GM12801 (cell line): ENCODE data around the gene SFTPD.

Source experiments
- CTCF ChIP-seq: IDR thresholded peaks from one replicate; pipeline ENCODE4 v1.5.1; 2011; ENCODE audit warnings: control low read depth; ENCODE audit not compliant: insufficient read length; ENCODE audit errors: extremely low read depth

The SFTPD gene

GRCh38 chr10:79941585-79942210, 7.2 kb downstream of the SFTPD start:
- TF ChIP-seq CTCF, result no peak

- no peak for TF ChIP-seq CTCF
These were observed 7.8 kb downstream of the SFTPD start for GRCh38 chr10:79941146-79941545.

- TF ChIP-seq CTCF, result no peak
These were observed 8.5 kb downstream of the SFTPD start for GRCh38 chr10:79940431-79940830.

GRCh38 chr10:79939969-79940368, 8.9 kb downstream of the SFTPD start:
- TF ChIP-seq CTCF, result no peak

GRCh38 chr10:79938728-79939406, 10.0 kb downstream of the SFTPD start:
- TF ChIP-seq CTCF, result no peak

GRCh38 chr10:79937701-79938151, 11.2 kb downstream of the SFTPD start:
- no peak for TF ChIP-seq CTCF

GRCh38 chr10:79936625-79937615, 12.0 kb downstream of the SFTPD start:
- no peak for TF ChIP-seq CTCF
